Endometrium (tissue), 2 donors: ENCODE data around the gene KRT17.
"Not testable (repeated sequence)": the region's sequence is repeated elsewhere in the genome, so short reads cannot be mapped to it uniquely, and the experiment has no call there.

Experiments
- FAIRE-seq: peaks from 2 replicates; lab custom pipeline; 2012; peaks lifted over from hg19 to GRCh38; lab: Jason Lieb, UNC
- donor health status: control.
- donor health status: control.

The KRT17 gene

DNA sequence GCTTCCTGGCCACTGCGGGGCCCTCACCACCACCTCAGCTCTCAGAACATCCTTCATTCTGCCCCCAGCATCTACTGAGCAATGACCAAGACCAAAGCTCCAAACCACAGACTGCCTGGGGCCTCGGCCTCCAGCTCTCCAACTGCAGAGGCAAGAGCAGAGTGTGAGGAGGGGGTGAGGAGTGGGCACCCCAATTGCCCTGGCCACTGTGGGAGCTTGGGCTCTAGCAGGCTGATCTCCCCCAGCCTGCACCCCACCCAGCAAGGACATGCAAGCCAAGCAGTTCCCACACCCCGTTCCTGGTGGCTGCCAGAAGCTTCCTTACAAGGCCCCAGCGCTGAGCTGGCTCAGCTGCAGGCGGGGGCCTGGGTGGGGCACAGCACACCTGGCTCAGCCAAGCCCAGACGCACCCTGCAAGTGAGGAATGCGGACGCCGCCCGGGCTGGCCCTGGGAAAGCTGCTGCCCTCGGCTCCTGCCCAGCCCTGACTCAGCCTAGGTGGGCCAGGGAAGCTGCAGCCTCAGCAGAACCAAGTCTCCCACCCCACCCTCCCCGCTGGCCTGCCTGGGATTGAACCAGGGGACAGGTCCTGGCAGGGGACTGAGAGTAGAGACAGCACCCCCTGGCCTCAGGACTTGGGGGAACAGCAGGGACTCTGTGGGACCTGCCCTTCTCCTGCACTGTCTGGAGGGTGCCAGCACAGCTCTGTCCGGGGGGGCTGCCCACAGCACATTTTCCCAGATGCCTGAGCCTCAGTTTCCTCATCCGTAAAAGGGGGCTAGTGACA, 29.7 kb upstream of the KRT17 start:
- FAIRE-seq: no peak

DNA sequence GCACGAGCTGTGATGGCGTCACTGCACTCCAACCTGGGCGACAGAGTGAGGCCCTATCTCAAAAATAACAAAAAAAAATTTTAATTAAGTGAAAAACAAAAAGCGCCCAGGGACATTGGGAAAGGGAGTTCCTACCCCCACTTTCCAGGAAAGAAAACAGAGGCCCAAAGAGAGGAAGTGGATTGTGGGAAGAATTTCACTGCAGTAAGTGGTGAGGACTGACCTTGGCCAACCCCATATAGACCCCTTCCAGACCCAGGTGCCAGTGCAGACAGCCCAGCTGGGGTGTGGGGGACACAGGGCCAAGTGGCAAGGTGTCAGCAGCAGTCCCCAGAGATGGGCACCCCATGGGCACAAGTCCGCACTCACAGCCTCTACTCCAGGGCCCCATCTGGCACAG, 29.0 kb upstream of the KRT17 start:
- FAIRE-seq: no peak

DNA sequence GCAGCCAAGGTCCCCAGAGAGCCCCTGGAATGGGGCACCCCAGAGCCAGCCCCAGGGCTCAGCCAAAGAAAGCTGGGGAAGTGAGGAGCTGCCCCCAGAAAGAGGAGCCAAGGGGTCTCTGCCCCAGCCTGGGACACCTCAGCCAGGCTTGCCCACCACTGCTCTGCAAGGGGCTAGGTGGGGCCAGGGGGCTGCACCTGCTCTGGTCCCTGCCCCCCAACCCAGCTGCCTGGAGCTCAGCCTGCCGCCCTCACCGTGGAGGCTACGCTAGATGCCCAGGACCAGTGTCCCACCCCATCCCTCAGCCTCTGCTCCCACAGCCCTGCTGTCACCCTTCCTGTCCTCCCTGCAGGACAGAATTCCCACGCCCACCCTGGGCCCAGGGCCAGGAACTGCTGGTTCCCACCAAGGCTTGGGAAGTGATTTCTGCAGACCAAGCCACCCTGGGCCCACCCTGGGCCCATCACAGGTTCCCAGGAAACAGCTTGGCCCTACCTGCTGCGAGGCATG, 28.1 kb upstream of the KRT17 start:
- no peak for FAIRE-seq

DNA sequence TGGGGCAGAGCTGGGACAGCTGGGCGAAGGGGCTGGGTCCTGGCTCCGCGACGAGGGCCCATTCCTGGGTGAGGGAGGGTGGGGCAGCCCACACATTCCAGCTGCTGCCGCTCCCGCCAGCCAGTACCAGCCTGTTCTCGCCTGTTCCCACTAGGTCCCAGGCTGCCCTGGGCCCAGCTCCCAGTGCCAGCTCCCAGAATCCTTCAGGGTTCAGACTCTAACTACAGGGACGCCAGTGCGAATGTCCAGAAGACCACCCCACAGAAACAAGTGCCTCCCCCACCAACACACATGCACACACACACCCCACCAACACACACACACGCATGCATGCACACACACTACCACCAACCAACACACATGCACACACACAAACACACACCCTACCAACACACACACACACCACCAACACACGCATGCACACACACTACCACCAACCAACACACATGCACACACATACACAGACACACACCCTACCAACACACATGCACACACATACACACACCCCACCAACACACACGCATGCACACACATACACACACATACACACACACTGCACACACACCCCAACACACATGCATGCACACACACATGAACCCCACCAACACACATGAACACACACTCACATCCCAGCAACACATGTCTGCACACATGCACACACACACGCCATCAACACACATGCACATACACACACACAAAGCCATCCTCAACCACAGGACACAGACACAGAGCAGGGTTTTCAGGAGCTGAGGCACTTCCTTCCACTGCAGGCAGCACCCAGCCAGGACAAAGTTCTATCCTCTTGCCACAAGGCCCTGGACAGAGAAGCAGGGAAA, 27.5 kb upstream of the KRT17 start:
- no peak for FAIRE-seq

DNA sequence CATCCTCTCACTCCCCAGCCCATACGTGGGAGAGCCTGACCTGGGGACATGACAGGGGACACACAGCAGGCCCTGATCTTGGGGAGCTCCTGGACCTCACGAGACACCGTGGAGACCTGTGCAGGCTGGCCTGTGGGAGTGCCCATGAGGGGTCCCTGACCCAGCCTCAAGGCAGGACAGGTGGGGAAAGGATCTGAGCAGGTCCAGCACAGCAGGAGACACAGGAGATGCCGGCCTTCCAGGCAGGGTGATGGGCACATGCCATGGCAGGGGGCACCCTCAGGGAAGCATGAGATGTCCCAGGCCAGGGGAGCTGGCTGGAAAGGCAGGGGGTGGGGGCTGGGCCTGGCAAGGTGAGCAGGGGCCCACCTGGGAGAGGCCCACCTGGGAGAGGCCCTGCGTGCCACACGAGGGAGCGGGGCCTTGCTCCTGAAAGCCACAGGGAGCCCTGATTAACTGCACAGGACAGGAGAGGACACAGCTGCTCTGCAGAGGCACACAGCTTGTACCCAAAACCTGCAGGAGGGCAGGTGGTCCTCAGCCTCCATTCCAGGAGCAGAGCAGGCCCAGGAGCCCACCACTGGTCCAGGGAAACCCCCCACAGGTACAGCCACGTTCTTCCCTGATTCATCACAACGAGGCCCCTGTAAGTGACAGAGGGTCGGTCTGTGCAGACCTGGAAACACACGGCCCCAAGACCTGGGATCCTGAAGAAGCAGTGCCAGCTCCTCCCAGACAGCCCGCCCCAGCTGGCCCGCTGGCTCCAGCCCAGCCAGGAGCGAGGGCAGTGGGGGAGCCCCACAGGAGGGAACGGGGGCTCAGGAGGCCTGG, 26.6 kb upstream of the KRT17 start:
- no peak for FAIRE-seq

DNA sequence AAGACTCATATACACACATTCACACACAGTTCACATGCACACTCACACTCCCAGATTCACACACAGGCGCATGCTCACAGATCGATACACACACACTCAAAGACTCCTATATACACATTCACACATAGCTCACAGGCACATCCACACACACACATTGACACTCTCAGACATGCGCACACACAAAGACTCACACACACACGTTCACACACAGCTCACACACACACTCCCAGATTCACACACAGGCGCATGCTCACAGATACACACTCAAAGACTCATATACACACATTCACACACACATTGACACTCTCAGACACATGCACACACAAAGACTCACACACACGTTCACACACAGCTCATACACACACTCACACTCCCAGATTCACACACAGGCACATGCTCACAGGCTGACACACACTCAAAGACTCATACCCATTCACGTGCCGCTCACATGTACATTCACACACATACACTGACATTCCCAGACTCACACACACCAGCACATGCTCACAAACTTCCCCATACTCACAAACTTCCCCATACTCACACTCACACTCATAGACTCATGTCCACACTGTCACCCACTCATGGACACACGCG, 25.6 kb upstream of the KRT17 start:
- FAIRE-seq: no peak

DNA sequence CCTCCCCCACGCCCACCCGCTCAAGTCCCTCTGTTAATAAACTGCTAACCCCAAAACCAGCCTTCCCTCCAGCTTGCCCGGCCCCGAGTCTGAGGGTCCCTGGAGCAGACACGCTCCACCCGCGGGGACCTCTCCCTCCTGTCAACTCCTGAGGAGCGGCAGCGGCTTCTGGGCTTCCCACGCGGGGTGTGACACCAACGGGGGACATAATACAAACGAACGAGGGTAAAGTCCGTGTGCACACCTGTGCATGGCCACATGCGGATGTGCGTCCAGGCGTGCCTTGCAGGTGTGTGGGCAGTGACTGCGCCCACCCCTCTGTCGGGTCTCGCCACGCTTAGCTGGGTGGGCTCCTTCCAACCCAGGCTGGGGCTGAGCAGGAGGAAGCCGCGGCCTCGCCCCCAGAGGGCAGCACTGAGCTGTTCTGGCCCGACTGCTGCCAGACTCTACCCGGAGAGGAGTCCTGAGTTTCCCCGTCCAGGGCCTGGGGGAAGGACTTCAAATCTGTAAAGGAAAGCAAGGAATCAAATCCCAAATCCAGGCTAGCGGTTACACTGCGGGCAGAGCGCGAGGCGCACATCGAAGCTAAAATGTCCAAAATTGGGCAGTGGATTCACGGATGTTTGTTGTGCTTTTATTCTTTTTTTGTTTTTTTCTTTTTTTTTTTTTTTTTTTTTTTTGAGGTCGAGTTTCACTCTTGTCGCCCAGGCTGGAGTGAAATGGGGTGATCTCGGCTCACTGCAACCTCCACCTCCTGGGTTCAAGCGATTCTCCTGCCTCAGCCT, 24.2 kb upstream of the KRT17 start:
- FAIRE-seq: no peak

DNA sequence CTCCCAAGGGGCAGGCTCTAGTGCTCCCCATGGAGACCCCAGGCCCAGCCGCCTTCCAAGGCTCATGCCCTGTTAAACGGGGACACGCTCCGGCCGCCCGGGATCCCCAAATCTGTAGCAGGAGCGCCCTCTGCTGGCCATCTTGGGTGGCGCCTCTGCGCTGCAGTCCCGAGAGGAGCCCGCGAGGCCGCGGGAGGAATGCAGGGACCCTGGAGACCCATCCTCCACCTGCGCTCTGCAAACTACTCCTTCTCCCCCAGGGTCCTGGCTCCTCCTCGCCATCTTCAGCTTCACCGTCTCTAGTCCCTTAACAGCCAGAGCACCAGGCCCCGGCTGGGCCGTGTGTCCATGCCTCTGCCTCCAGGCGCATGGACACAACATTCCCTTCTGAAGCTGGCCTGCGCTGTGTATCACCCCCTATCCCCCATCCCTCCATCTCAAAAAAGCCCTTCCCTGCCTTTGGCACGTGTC, 23.6 kb upstream of the KRT17 start:
- FAIRE-seq: no peak

DNA sequence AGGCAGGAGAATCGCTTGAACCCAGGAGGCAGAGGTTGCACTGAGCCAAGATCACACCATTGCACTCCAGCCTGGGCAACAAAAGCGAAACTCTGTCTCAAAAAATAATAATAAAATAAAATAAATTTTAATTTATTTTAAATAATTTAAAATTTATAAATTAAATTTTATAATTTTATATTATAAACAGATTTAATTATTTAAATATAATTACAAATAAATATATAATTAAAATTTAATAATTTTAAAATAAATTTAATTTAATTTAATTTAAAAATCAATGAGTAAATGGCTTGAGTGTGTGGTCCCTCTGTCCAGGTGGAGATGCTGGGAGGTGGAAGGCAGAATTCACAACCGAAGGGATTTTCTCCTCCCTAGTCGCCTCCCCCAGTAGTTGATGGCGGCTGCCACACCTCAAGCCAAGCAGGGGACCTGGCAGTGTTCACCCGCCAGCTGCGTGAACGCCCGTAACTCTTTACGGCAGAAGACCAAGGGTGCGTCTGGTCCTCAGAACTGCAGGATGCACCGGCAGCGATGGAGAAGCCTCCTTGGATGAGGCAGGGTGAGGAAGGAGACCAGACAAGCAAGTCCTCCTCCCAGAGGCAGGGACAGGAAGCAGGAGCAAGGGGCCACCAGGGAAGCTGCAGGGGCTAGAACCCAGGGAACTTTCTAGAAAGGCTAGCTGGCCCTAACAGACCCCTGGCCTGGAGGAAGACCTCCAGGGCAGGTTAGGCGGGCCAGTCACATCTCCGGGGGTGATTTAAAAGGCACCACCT, 22.9 kb upstream of the KRT17 start:
- FAIRE-seq: peak; percentile 21

DNA sequence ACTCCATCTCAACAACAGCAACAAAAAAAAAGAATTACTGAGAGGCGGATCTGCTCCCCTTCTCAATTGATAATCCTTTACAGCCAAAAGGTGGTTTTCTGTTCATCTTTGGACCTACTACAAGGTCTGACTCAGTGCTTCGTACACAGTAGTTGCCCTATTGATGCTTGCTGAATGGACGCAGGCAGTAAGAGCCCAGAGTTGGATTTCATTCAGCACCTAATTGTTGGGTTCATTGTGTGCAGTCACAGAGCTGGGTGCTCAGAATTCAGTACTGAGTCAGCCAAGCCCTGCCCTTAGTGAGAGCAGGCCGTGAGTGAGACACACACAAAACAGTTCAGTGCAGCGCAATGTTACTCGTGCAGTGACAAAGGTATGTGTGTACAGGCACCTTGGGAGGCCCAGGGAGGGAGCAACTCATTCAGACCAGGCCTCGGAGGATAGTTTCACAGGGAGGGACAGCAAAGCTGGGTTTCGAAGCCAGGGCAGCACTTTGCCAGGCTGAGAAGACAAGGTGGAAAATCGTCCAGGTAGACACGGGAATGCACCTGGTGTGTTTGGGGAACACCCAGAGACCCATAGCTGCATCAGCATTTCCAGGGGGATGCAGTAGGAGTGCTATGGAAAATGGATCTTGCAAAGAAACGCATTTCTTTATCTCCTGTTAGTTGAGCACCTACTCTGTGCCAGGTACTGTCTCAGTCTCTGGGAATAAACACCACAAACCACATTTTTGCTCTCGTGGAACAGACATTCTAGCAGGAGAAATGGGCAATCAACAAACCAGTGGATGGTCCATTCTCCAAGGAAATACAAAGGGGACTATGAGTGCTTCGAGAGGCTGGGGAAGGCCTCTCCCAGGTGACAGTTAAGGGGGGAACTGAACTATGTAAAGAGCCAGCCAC, 18.1 kb upstream of the KRT17 start:
- no peak for FAIRE-seq

DNA sequence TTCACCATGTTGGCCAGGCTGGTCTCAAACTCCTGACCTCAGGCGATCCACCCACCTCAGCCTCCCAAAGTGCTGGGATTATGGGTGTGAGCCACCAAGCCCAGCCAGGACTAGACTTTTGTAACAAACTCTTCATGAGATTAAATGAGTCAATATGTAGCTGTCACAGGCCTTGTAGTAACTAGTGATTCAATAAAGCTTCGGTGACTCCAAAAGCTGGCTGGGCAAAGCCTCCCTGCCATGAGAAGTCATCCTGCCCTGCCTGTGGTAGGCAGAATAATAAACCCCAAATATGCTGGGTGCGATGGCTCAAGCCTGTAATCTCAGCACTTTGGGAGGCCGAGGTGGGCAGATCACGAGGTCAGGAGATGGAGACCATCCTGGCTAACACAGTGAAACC, 16.2 kb upstream of the KRT17 start:
- not testable (repeated sequence) for FAIRE-seq

DNA sequence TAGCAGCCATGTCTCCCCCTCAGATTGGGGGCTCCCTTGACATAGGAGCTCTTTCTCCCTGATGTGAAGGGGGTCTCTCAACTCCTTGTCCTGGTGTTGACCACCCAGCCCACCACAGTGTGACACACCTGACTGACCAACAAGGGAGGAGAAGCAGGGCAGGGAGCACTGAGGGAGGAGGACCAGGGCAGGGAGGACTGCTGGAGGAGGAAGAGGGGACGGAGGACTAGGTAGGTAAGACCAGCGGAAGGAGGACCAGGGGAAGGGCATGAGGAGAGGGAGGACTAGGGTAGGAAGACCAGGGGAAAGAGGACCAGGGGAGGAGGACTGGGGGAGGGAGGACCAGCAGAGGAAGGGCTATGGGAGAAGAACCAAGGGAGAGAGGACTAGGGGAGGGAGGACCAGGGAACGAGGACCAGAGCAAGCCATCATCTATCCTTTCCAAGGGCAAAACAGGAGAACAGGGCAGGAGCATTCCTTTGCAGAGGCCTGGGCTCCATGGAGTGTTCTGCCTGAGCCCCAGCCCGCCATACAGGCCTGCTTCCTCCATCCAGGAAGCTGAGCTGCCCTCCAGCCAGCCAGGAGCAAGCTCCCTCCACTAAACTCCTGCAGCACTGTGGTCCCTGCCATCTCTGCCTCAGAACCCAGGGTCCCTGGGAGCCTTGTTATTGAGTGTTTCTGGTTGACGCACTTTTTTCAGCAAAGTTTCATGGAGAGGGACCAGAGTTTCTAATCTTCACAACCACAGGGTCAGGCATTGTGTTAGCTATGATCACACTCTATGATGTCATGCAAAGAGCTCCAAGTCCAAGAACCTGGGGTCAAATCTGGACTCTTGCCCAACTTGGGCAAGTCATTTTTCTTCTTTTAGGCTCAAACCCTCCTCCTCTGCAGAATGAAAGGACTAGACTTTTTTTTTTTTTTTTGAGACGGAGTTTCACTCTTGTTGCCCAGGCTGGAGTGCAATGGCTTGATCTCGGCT, 15.4 kb upstream of the KRT17 start:
- no peak for FAIRE-seq

DNA sequence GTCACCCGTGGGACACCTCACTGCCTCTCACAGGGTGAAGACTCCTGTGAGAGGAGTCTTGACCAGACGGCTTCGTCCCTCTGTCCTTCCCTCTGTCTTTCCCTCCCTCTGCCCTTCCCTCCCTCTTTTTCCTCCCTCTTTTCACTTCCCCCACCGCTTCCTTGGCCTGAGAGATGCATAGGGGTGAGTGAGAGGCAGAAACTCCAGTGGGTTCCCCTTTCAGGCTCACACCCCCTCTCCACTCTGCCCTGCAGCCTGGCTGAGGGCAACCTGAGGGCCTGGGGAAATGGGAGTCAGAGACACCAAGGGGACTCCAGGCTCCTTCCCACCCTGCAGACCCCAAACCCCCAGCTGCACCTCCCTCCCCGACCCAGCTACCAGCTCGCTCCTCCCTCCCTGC, 14.6 kb upstream of the KRT17 start:
- FAIRE-seq: no peak

DNA sequence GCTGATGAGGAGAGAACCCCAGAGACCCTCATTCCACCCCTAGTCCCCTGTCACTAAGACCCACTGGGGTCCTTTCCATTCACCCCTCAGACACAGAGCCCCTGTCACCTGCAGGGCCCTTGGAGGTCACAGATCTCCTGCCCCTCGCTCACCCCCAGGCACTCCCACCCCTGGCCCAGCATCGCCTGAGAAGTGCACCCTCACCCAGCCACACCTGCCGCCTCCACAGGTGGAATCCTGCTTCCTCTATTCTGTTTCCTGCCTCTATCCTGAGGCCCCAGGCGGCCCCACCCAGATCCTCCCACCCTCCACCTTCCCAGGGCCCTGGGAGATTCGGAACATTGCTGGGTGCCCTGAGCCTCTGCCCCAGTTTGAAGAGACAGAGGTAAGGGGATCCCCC, 13.8 kb upstream of the KRT17 start:
- FAIRE-seq: no peak

DNA sequence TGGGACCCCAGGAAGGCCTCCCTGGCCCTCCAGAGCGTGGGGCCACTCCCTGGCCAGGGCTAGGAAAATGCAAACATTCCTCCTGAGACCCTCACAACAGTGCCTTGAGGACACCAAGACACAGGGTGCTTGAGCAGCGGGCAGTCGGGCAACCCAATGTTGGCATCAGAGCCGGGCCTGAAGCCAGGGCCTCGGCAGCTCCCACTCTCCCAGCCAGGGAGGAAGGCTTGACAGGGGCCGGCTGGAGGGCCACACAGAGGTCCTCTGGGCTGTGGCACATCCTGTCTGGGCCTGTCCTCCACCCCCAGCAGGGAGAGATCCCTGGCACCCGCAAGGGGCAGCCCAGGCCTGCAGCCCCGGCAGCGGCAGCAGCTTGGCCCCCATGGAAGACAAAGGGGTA, 12.3 kb upstream of the KRT17 start:
- FAIRE-seq: no peak

DNA sequence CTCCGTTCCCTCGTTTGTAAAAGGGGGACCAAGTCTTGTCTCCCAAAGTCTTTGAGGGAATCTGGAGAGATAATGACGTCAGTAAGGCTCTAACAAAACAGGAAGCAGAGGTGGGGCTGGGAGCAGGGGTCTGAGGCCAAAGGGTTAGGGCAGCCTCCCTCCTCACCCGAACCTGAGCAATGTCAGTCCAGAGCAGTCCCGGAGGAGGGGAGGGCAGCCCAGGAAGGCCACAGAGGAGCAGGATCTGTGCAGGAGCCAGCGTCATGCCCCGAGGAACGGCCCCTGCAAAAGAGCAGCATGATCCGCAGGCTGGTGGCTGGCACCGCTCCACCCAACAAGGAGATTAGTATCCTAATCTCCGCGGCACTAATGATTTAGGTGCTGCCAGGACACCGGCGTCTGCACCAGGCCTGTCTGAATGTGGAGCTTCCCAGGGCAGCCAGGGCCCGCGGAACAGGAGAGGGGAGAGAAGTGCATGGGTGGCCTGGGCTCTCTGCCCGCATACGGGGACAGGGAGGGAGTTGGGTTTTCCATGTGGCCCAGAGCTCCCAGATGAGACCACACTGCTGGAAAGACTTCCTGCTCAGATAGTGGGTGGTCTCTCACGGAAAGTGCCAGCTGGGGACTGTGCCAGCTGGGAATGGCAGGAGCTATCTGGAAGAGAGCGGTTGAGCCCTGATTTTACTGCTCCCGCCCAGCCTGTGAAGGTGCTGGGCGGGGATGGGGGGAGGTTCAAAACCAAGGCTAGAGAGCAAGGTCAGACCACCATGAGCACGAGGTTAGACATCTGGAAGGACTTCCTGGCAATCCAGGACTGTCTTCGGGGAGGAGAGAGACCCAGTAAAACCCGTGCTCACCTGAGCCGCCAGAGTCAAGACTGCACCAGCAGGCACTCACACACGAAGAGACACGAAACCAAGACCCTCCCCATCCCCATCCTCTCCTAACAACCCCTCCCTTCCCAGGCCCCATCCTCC, 11.0 kb upstream of the KRT17 start:
- FAIRE-seq: no peak

DNA sequence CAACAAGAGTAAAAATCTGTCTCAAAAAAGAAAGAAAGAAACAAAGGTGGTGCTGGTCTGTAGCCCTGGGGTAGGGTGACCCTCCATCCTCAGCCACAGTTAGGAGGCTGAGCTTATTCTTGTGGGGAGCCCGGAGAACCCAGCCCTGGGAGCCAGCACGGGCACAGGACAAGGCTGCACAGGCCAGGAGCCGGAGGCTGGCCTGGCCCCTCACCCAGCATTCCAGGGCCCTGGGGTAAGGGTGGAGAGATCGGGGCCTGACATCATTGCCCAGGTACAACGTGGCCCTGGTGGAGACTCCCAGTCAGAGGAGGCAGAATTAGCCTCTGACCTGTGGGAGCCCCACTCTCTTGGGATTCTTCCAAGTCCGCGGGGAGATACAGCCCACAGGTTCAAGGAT, 10.3 kb upstream of the KRT17 start:
- no peak for FAIRE-seq
